Measurements from ENCODE around the gene DLG4. TPM values are rescaled to one million over a fixed set of nuclear protein-coding genes. Genes with fewer than 3 reads are reported as not detected.

The DLG4 gene
- total and polyA plus RNA-seq, 2 donors (not counting 1 experiment from before 2014, with no cell fraction given), result 2.0 to 12.5 TPM

DNA sequence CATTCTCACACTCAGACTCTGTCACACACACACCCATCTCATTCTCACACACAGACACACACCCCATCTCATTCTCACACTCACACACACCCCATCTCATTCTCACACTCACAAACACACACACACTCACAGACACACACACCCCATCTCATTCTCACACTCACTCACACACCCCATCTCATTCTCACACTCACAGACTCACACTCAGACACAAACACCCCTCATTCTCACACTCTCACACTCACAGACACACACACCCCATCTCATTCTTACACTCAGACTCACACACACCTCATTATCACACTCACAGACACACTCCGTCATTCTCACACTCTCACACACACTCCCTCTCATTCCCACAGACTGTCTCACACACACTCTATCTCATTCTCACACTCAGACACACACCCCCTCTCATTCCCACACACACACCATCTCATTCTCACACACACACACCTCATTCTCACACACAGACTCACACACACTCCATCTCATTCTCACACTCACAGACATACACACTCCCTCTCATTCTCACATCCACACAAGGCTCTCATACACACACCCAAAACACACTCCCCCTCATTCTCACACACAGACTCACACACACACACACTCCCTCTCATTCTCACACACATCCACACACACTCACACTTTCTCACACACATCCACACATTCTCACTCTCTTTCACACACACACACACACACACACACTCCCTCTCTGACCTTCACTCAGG is 43.4 kb downstream of the DLG4 start:
- Mint-ChIP-seq H3K27me3 (peaks cover 12% of the 10 kb centered on the region), H3K27ac (no peak overlapping the region), H3K4me3 (no peak overlapping the region), H3K4me1 (peaks cover 13% of the 10 kb centered on the region), H3K9me3 (ENCODE audit: insufficient read depth) (no peaks in the 10 kb centered on the region)
- Histone ChIP-seq H3K4me3 (ENCODE audit: control extremely low read depth in 1 of 5, extremely low read depth in 1 of 5, insufficient read depth in 1 of 5, low read depth in 2 of 5, low read length in 4 of 5) (no peak overlapping the region), H3K9me3 (ENCODE audit: control extremely low read depth in 1 of 3, control insufficient read depth in 2 of 3, insufficient read depth in 1 of 3, low read length in 2 of 3) (peaks cover 0 to 6% (median 0%) of the 10 kb centered on the region in 3 donors), H3K27ac (ENCODE audit: low read length in 2 of 2) (no peak overlapping the region), H3K9ac (ENCODE audit: low read length) (no peak overlapping the region), H2AFZ (ENCODE audit: insufficient read depth, low read depth, low read length, poor library complexity, severe bottlenecking) (no peak overlapping the region), H4K20me1 (ENCODE audit: control insufficient read depth, insufficient read depth, low read length, poor library complexity, severe bottlenecking) (no peaks in the 10 kb centered on the region), H3K79me2 (ENCODE audit: control insufficient read depth, insufficient read depth, low read length) (no peaks in the 10 kb centered on the region), H3K36me3 (replicated peaks in 1 of 2; ENCODE audit: control extremely low read depth in 1 of 2, control insufficient read depth in 1 of 2, extremely low read depth in 1 of 2, insufficient read depth in 2 of 2, low read length in 1 of 2) (no peaks in the 10 kb centered on the region), H3K4me1 (ENCODE audit: control insufficient read depth in 2 of 2, insufficient read depth in 2 of 2, low read length in 2 of 2) (peaks cover 24 to 39% of the 10 kb centered on the region in 2 donors), H3K4me2 (replicated peaks; ENCODE audit: low read depth, low read length, poor library complexity, severe bottlenecking) (no peak overlapping the region), H3K27me3 (replicated peaks in 1 of 4; ENCODE audit: control extremely low read depth in 1 of 4, control insufficient read depth in 3 of 4, insufficient read depth in 4 of 4, low read length in 3 of 4) (peaks cover 0 to 54% (median 40%) of the 10 kb centered on the region in 4 experiments)
- POLR2A ChIA-PET, result interaction anchor here (0.8 to 1.2 kb wide), 2 partner anchors 38 to 122 kb away, joined by 3 to 4 read pairs; no protein-coding TSS in a partner anchor
- TF ChIP-seq EZH2 (IDR thresholded peaks at IDR 0.05; ENCODE audit: borderline replicate concordance, insufficient read depth, low read depth, low read length, poor library complexity, severe bottlenecking) (no peak), CTCF (IDR thresholded peaks at IDR 0.05) (no peak)
- DNase-seq (no peak), ATAC-seq (ENCODE audit: low read depth) (no peak)
- 100% methylated on average over 1 of the region's 1 CpG for WGBS (ENCODE audit: insufficient coverage)
- CTCF ChIA-PET, result interaction anchor here (1.0 to 3.0 kb wide), 8 partner anchors 10 to 534 kb away, joined by 3 to 22 read pairs (median 8); no protein-coding TSS in a partner anchor
- intact Hi-C loops (cut with micrococcal nuclease), result loop anchor here (2.0 to 5.0 kb wide), 2 partner anchors 44 to 123 kb away; no protein-coding TSS in a partner anchor

DNA sequence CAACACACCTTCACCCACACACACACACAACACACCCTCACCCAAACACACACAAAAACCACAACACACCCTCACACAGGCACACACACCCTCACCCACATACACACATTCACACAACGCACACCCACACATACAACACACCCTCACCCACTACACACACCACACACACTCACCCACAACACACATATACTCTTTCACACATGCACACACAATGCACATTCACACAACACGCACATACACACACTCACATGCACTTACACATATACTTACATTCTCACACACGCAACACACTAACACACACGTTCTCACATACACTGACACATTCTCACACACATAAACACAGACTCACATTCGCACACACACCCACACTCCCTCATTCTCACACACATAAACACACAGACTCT is 44.3 kb downstream of the DLG4 start:
- Histone ChIP-seq H3K79me2 (ENCODE audit: control insufficient read depth, insufficient read depth, low read length) (no peaks in the 10 kb centered on the region), H4K20me1 (ENCODE audit: control insufficient read depth, insufficient read depth, low read length, poor library complexity, severe bottlenecking) (no peaks in the 10 kb centered on the region), H3K27ac (ENCODE audit: low read length in 2 of 2) (no peak overlapping the region), H2AFZ (ENCODE audit: insufficient read depth, low read depth, low read length, poor library complexity, severe bottlenecking) (no peak overlapping the region), H3K27me3 (replicated peaks in 1 of 4; ENCODE audit: control extremely low read depth in 1 of 4, control insufficient read depth in 3 of 4, insufficient read depth in 4 of 4, low read length in 3 of 4) (peaks cover 0 to 54% (median 40%) of the 10 kb centered on the region in 4 experiments), H3K4me2 (replicated peaks; ENCODE audit: low read depth, low read length, poor library complexity, severe bottlenecking) (no peak overlapping the region), H3K36me3 (replicated peaks in 1 of 2; ENCODE audit: control extremely low read depth in 1 of 2, control insufficient read depth in 1 of 2, extremely low read depth in 1 of 2, insufficient read depth in 2 of 2, low read length in 1 of 2) (no peaks in the 10 kb centered on the region), H3K9me3 (ENCODE audit: control extremely low read depth in 1 of 3, control insufficient read depth in 2 of 3, insufficient read depth in 1 of 3, low read length in 2 of 3) (peaks cover 0 to 6% (median 3%) of the 10 kb centered on the region in 3 donors), H3K9ac (ENCODE audit: low read length) (no peak overlapping the region), H3K4me3 (ENCODE audit: control extremely low read depth in 1 of 5, extremely low read depth in 1 of 5, insufficient read depth in 1 of 5, low read depth in 2 of 5, low read length in 4 of 5) (no peak overlapping the region), H3K4me1 (ENCODE audit: control insufficient read depth in 2 of 2, insufficient read depth in 2 of 2, low read length in 2 of 2) (peaks cover 24 to 39% of the 10 kb centered on the region in 2 donors)
- H3K9me3 Mint-ChIP-seq (ENCODE audit: insufficient read depth), result no peaks in the 10 kb centered on the region
- WGBS (ENCODE audit: insufficient coverage), result 100% methylated on average over 5 of the region's 5 CpGs
- ChIA-PET CTCF (no interaction called here), POLR2A (no interaction called here)
- DNase-seq (no peak), ATAC-seq (ENCODE audit: low read depth) (no peak)
- no peak overlapping the region for H3K4me3 Mint-ChIP-seq
- peaks cover 12% of the 10 kb centered on the region for H3K27me3 Mint-ChIP-seq
- intact Hi-C loops (cut with micrococcal nuclease), result loop anchor here (5.0 kb wide), 1 partner anchor 43 kb away; no protein-coding TSS in a partner anchor
- peaks cover 13% of the 10 kb centered on the region for H3K4me1 Mint-ChIP-seq
- no peak overlapping the region for H3K27ac Mint-ChIP-seq
- TF ChIP-seq EZH2 (IDR thresholded peaks at IDR 0.05; ENCODE audit: borderline replicate concordance, insufficient read depth, low read depth, low read length, poor library complexity, severe bottlenecking), result no peak
- no peak for TF ChIP-seq CTCF (IDR thresholded peaks at IDR 0.05)

Data from B cell (primary cell).